K562 (cell line): ENCODE measurements around the gene EPO. TPM values are rescaled to one million over a fixed set of nuclear protein-coding genes. Genes with fewer than 3 reads are reported as not detected.

Source experiments
- ELF4 ChIP-seq: fragments of 450-650 bp; formaldehyde crosslinking; IDR thresholded peaks from 2 replicates; pipeline ENCODE4 v1.4.0; 2022; ENCODE audit warnings: missing genetic modification characterization
- GMEB1 ChIP-seq: fragments of 250-450 bp; sonication (Bioruptor Pico); IDR thresholded peaks from 2 replicates; pipeline ENCODE4 v1.4.0; 2020; ENCODE audit warnings: mild to moderate bottlenecking
- L3MBTL2 ChIP-seq: fragments of 450-650 bp; IDR thresholded peaks from 2 replicates; pipeline ENCODE4 v1.6.1; 2016; ENCODE audit warnings: mild to moderate bottlenecking, moderate library complexity
- MEF2A ChIP-seq: IDR thresholded peaks from 2 replicates; pipeline ENCODE4 v1.6.1; 2011; ENCODE audit warnings: low read depth, mild to moderate bottlenecking, low read length, moderate library complexity; ENCODE audit not compliant: control insufficient read depth
- NR2C1 ChIP-seq, 2 experiments: fragments of 450-650 bp; IDR thresholded peaks; 2 replicates each; pipeline ENCODE4 v1.6.1; 2017; ENCODE audit warnings: mild to moderate bottlenecking in 2 of 2, antibody characterized with exemption in 1 of 2, inconsistent platforms in 1 of 2, missing compliant biosample characterization in 1 of 2, missing genetic modification characterization in 1 of 2
- RAD51 ChIP-seq: fragments of 450-650 bp; IDR thresholded peaks from 2 replicates; pipeline ENCODE4 v1.7.1; 2016; ENCODE audit warnings: low read depth, mild to moderate bottlenecking, borderline replicate concordance
- TAF7 ChIP-seq: fragments of 450-650 bp; IDR thresholded peaks from 2 replicates; pipeline ENCODE4 v1.6.1; 2016; ENCODE audit warnings: missing genetic modification characterization, missing compliant biosample characterization
- TBL1XR1 ChIP-seq, 2 experiments: IDR thresholded peaks; 2 replicates each; pipeline ENCODE4 v1.6.1; 2012; ENCODE audit warnings: improper control_type of control experiment in 2 of 2, low read length in 2 of 2, mild to moderate bottlenecking in 1 of 2
- TFE3 ChIP-seq: fragments of 450-650 bp; formaldehyde crosslinking; IDR thresholded peaks from 2 replicates; pipeline ENCODE4 v1.4.0; 2020; ENCODE audit warnings: mild to moderate bottlenecking, mixed read lengths
- TRIM24 ChIP-seq, 2 experiments: fragments of 450-650 bp; IDR thresholded peaks; 2 replicates each; pipeline ENCODE4 v1.6.1; 2016
- XRCC5 ChIP-seq: fragments of 200-400 bp; formaldehyde crosslinking; IDR thresholded peaks from 2 replicates; pipeline ENCODE4 v1.6.1; 2017; ENCODE audit warnings: low read depth, mild to moderate bottlenecking, low read length
- ZBTB11 ChIP-seq, 3 experiments: fragments of 200-800 bp in 1 of 3; fragments of 250-450 bp in 1 of 3; fragments of 450-650 bp in 1 of 3; sonication (Bioruptor Pico) in 1 of 3; sonication (Bioruptor generic) in 1 of 3; formaldehyde crosslinking in 1 of 3; IDR thresholded peaks; 2 replicates each; pipeline versions ENCODE4 v1.6.1 to v1.8.0; 2016 to 2022; ENCODE audit warnings: mild to moderate bottlenecking in 2 of 3, missing genetic modification characterization in 2 of 3, missing compliant biosample characterization in 1 of 3, moderate library complexity in 1 of 3
- ZBTB2 ChIP-seq: fragments of 450-650 bp; IDR thresholded peaks from 2 replicates; pipeline ENCODE4 v1.6.1; 2016; ENCODE audit warnings: antibody characterized with exemption
- ZBTB33 ChIP-seq: sonication (generic); formaldehyde crosslinking; IDR thresholded peaks from 2 replicates; pipeline ENCODE4 v1.8.1; 2023; ENCODE audit warnings: mild to moderate bottlenecking, missing genetic modification reagents
- ZNF23 ChIP-seq: fragments of 250-450 bp; sonication (Bioruptor Pico); IDR thresholded peaks from 2 replicates; pipeline ENCODE4 v1.4.0; 2020; ENCODE audit warnings: mild to moderate bottlenecking
- ZNF24 ChIP-seq: fragments of 450-650 bp; IDR thresholded peaks from 2 replicates; pipeline ENCODE4 v1.6.1; 2016
- polyA plus RNA-seq, 8 experiments: library from polyadenylated mRNA; depleted of rRNA in 4 of 8; stranded (reverse) in 5 of 8; unstranded in 3 of 8; fragments of >200 nt; fragmentation: Nextera tagmentation in 2 of 8; fragmentation: Illumina TruSeq in 1 of 8; extraction: Ambion mirVana in 2 of 8; extraction: Trizol in 1 of 8; gene quantifications; 2 replicates each; pipeline versions ENCODE4 v1.2.1 to v1.2.3, GENCODE V29; 2011 to 2014; ENCODE audit warnings: inconsistent platforms in 1 of 8, missing spikeins in 1 of 8
- total RNA-seq, 7 experiments: library from RNA; depleted of rRNA in 6 of 7; stranded (reverse); fragments of >200 nt in 6 of 7; fragmentation: Illumina TruSeq in 2 of 7; extraction: Trizol in 2 of 7; gene quantifications; 2 replicates each; pipeline versions ENCODE4 v1.2.1 to v1.2.3, GENCODE V29; 2011 to 2021; ENCODE audit warnings: low replicate concordance in 1 of 7

Gene EPO
- total and polyA plus RNA-seq, 9 of the 15 experiments (the other 6 are each of a cell fraction or from before 2014, with no cell fraction given), result 0.06 to 0.41 (median 0.07) TPM; not detected in 6

GRCh38 chr7:100673302-100673941, 46.8 kb upstream of the EPO start, which contains the start of gene GNB2 (continued):
- TF ChIP-seq ZBTB33 (CRISPR knock-in tag), result peak; percentile 93
- peak; percentile 57; the same call in 1 of the 2 replicates for TF ChIP-seq ELF4 (CRISPR knock-in tag)
- peak; percentile 55; the same call in 1 of the 2 replicates for TF ChIP-seq ZNF24
- no peak for TF ChIP-seq MEF2A
- peak; percentile 91 for TF ChIP-seq L3MBTL2
- TF ChIP-seq ZBTB11 (CRISPR knock-in tag; IDR thresholded peaks at IDR 0.05), result peak in 1 of 3 experiments; percentile 36; a peak in 2 of 6 replicates
- TF ChIP-seq ZNF23 (CRISPR knock-in tag), result no peak
- peak; percentile 97 for TF ChIP-seq XRCC5
- TF ChIP-seq RAD51, result peak; percentile 100
- TF ChIP-seq TRIM24 (IDR thresholded peaks at IDR 0.05), result peak in 1 of 2 experiments; percentile 56; a peak in 2 of 4 replicates
- TF ChIP-seq TBL1XR1 (IDR thresholded peaks at IDR 0.05; ENCODE audit: low read length in 2 of 2), result no peak; a peak in 1 of 4 replicates
- peak; percentile 100 for TF ChIP-seq TFE3 (CRISPR knock-in tag)
- no peak for TF ChIP-seq ZBTB2
- peak; percentile 76; the same call in 1 of the 2 replicates for TF ChIP-seq NR2C1 (IDR thresholded peaks at IDR 0.05)
- no peak for TF ChIP-seq NR2C1 (tag; IDR thresholded peaks at IDR 0.05)
- TF ChIP-seq TAF7 (tag), result peak; percentile 66; the same call in 1 of the 2 replicates
- peak; percentile 83 for TF ChIP-seq GMEB1 (CRISPR knock-in tag)
